H1 (cell line): ENCODE data around the gene PAX9. TPM values are rescaled to one million over a fixed set of nuclear protein-coding genes. Genes with fewer than 3 reads are reported as not detected.

ENCODE experiments used
- CEBPB ChIP-seq: IDR thresholded peaks from 2 replicates; pipeline ENCODE4 v1.6.1; 2012; ENCODE audit warnings: low read depth, low read length
- CHD7 ChIP-seq: fragments of 300-600 bp; sonication (generic); IDR thresholded peaks from 2 replicates; pipeline ENCODE4 v1.7.1; 2012; ENCODE audit warnings: low read length, moderate library complexity, mild to moderate bottlenecking, inconsistent platforms; ENCODE audit not compliant: insufficient replicate concordance
- EZH2 ChIP-seq: fragments of 200-600 bp; sonication (generic); IDR thresholded peaks from 2 replicates; pipeline ENCODE4 v1.7.1; 2012; ENCODE audit warnings: low read depth, mild to moderate bottlenecking, moderate library complexity, low read length, inconsistent platforms; ENCODE audit not compliant: severe bottlenecking
- KDM1A ChIP-seq: fragments of 200-600, 300-600 bp; sonication (generic); IDR thresholded peaks from 2 replicates; pipeline ENCODE4 v1.7.1; 2016; ENCODE audit warnings: mild to moderate bottlenecking, low read length, borderline replicate concordance
- KDM4A ChIP-seq: IDR thresholded peaks from one replicate; pipeline ENCODE4 v1.7.1; 2012; ENCODE audit warnings: low read depth, mild to moderate bottlenecking, moderate library complexity, low read length, inconsistent platforms; ENCODE audit not compliant: severe bottlenecking
- RFX5 ChIP-seq: IDR thresholded peaks from 2 replicates; pipeline ENCODE4 v1.6.1; 2011; ENCODE audit warnings: low read depth, low read length, improper control_type of control experiment, borderline replicate concordance
- polyA plus RNA-seq, 7 experiments: library from polyadenylated mRNA; depleted of rRNA in 3 of 7; stranded (reverse) in 5 of 7; unstranded in 2 of 7; fragments of >200 nt in 5 of 7; fragments of 200-250 nt in 2 of 7; gene quantifications; 1 replicate in 5 of 7; 2 replicates in 1 of 7; 4 replicates in 1 of 7; pipeline versions ENCODE4 v1.2.1 to v1.2.3, GENCODE V29; 2011 to 2013; ENCODE audit warnings: missing spikeins in 2 of 7, mixed read lengths in 2 of 7
- total RNA-seq: library from RNA; stranded (reverse); fragmentation: NEBNext Ultra II Directional; extraction: Animal tissue kit (Norgen Biotek cat#: 25700); gene quantifications from 2 replicates; pipeline ENCODE4 v1.2.1, GENCODE V29; 2021

PAX9 gene
- total and polyA plus RNA-seq, 2 of the 8 experiments (the other 6 are each of a cell fraction or from before 2014, with no cell fraction given), result 0.05 TPM; not detected in 1

- TF ChIP-seq CHD7 (no peak), KDM4A (no peak), RFX5 (no peak), CEBPB (no peak), KDM1A (no peak), EZH2 (no peak)
These were observed 10.4 kb downstream of the PAX9 start (continued) for GRCh38 chr14:36672095-36672494.
